HepG2 (cell line): ENCODE results near the gene SLCO4A1. TPM values are rescaled to one million over a fixed set of nuclear protein-coding genes. Genes with fewer than 3 reads are reported as not detected.

Experiments used
- ATAC-seq: fragments of 200-7000 bp; cut with Tn5 transposase; 3 replicates; pipeline ENCODE4 v1.9.1; 2020; ENCODE audit warnings: mild to moderate bottlenecking, moderate library complexity
- BruUV-seq: library from RNA; stranded (reverse); fragments of 400-500 nt; replicated peaks from 2 replicates; lab custom pipeline; 2021; lab: Mats Ljungman, UMichigan
- CTCF ChIA-PET: fragments of 300-600 bp; formaldehyde crosslinking; extraction: SDS; loops from one replicate; lab custom pipeline; 2021; ENCODE audit warnings: low total read pairs, inconsistent platforms, low intra/inter-chr PET ratio; lab: Yijun Ruan, JAX
- POLR2A ChIA-PET: fragments of 350-600 bp; sonication (Branson Sonifier 250); formaldehyde crosslinking; loops from one replicate; lab custom pipeline; 2020; ENCODE audit warnings: antibody characterized with exemption, inconsistent platforms; lab: Yijun Ruan, JAX
- DNase-seq: peaks from one replicate; pipeline ENCODE4 v3.0.0-alpha.2; 2015; ENCODE audit warnings: low spot score
- FAIRE-seq: peaks from 3 replicates; lab custom pipeline; 2011; peaks lifted over from hg19 to GRCh38; lab: Jason Lieb, UNC
- H2AFZ ChIP-seq: one replicate; pipeline ENCODE4 v1.6.1; 2011; ENCODE audit warnings: low read length, inconsistent platforms
- H3K27ac ChIP-seq: fragments of 300-600 bp; 3 replicates; pipeline ENCODE4 v1.8.0; 2011; ENCODE audit warnings: mixed run types, mild to moderate bottlenecking, mixed read lengths, low read length, inconsistent platforms; ENCODE audit not compliant: insufficient read depth; ENCODE audit errors: extremely low read length
- H3K27me3 ChIP-seq, 2 experiments: fragments of 200-600 bp in 1 of 2; 2 replicates in 1 of 2; 3 replicates in 1 of 2; pipeline versions ENCODE4 v1.6.0 to v1.8.0; 2011; ENCODE audit warnings: low read length in 2 of 2, mild to moderate bottlenecking in 2 of 2, moderate library complexity in 2 of 2, inconsistent platforms in 1 of 2; ENCODE audit not compliant: insufficient read depth in 2 of 2, control insufficient read depth in 1 of 2
- H3K36me3 ChIP-seq, 2 experiments: fragments of 200-600 bp in 1 of 2; replicated peaks in 1 of 2; 2 replicates in 1 of 2; 3 replicates in 1 of 2; pipeline versions ENCODE4 v1.5.1 to v1.8.0; 2011; ENCODE audit warnings: low read length in 2 of 2, inconsistent platforms in 1 of 2; ENCODE audit not compliant: insufficient read depth in 2 of 2, control insufficient read depth in 1 of 2
- H3K4me1 ChIP-seq: 2 replicates; pipeline ENCODE4 v1.5.1; 2012; ENCODE audit warnings: low read length, inconsistent platforms; ENCODE audit not compliant: insufficient read depth
- H3K4me2 ChIP-seq: 2 replicates; pipeline ENCODE4 v1.6.0; 2011; ENCODE audit warnings: low read depth, low read length, inconsistent platforms
- H3K4me3 ChIP-seq, 3 experiments: fragments of 200-600 bp in 1 of 3; sonication (generic), shearing (Covaris generic) in 1 of 3; replicated peaks in 1 of 3; 2 replicates each; pipeline ENCODE4 v1.5.1; 2011 to 2016; ENCODE audit warnings: low read length in 3 of 3, inconsistent platforms in 2 of 3, low read depth in 2 of 3, mild to moderate bottlenecking in 2 of 3, control low read depth in 1 of 3, mixed read lengths in 1 of 3; ENCODE audit not compliant: insufficient read depth in 1 of 3
- H3K79me2 ChIP-seq: one replicate; pipeline ENCODE4 v1.6.1; 2011; ENCODE audit warnings: low read length, inconsistent platforms; ENCODE audit not compliant: insufficient read depth
- H3K9ac ChIP-seq: 2 replicates; pipeline ENCODE4 v1.6.0; 2011; ENCODE audit warnings: mild to moderate bottlenecking, low read depth, low read length, inconsistent platforms; ENCODE audit not compliant: insufficient read depth
- H3K9me3 ChIP-seq: 2 replicates; pipeline ENCODE4 v1.5.1; 2012; ENCODE audit warnings: mild to moderate bottlenecking, low read length
- H4K20me1 ChIP-seq: 2 replicates; pipeline ENCODE4 v1.6.0; 2011; ENCODE audit warnings: inconsistent platforms, mild to moderate bottlenecking, low read length, moderate library complexity; ENCODE audit not compliant: insufficient read depth
- CREB1 ChIP-seq, 2 experiments: fragments of 450-650 bp in 1 of 2; IDR thresholded peaks; 2 replicates each; pipeline ENCODE4 v1.6.1; 2016 to 2017; ENCODE audit warnings: control low read depth in 1 of 2, mild to moderate bottlenecking in 1 of 2, missing compliant biosample characterization in 1 of 2, missing genetic modification characterization in 1 of 2
- HMG20A ChIP-seq: IDR thresholded peaks from 2 replicates; pipeline ENCODE4 v1.6.1; 2016; ENCODE audit warnings: borderline replicate concordance
- PHF5A ChIP-seq: IDR thresholded peaks from one replicate; pipeline ENCODE4 v1.6.1; 2018; ENCODE audit warnings: low read depth, missing genetic modification reagents; ENCODE audit not compliant: unreplicated experiment
- ZNF296 ChIP-seq: sonication (generic); formaldehyde crosslinking; conservative IDR thresholded peaks from 2 replicates; pipeline ENCODE4 v1.5.0; 2020; ENCODE audit warnings: mild to moderate bottlenecking, missing genetic modification reagents
- whole genome bisulfite sequencing: methylation state at CpG from one replicate; pipeline ENCODE4 v1.1.6; 2017; ENCODE audit warnings: low lambda C conversion rate; 5-methylcytosine and 5-hydroxymethylcytosine counted together
- in situ Hi-C: cut with HindIII; loops from 2 replicates; pipeline ENCODE4 v1.10.0; 2017; ENCODE audit warnings: low pct_unique_long_range_greater_than_20kb; ENCODE audit not compliant: extremely low pct_ligation_motif_present
- intact Hi-C: fragments of 100-400 bp; cut with micrococcal nuclease; formaldehyde crosslinking; loops from one replicate; pipeline ENCODE4 v1.10.0; 2022; ENCODE audit not compliant: unreplicated experiment
- polyA plus RNA-seq, 8 experiments: library from polyadenylated mRNA; depleted of rRNA in 3 of 8; stranded (reverse) in 7 of 8; unstranded in 1 of 8; fragments of >200 nt; fragmentation: Illumina TruSeq in 4 of 8; extraction: Trizol in 4 of 8; gene quantifications; 2 replicates each; pipeline versions ENCODE4 v1.2.1 to v1.2.3, GENCODE V29; 2011 to 2016; ENCODE audit warnings: low read depth in 4 of 8, missing spikeins in 1 of 8, mixed read lengths in 1 of 8; ENCODE audit not compliant: insufficient read depth in 1 of 8
- total RNA-seq, 5 experiments: library from RNA; depleted of rRNA; stranded (reverse); fragments of >200 nt; fragmentation: Illumina TruSeq; extraction: Trizol; gene quantifications; 2 replicates each; pipeline ENCODE4 v1.2.3, GENCODE V29; 2016; ENCODE audit warnings: low read depth in 1 of 5
- TF ChIP-seq, protein P1 (sequence below): sonication (generic); formaldehyde crosslinking; conservative IDR thresholded peaks from 2 replicates; pipeline ENCODE4 v1.8.0; 2022; ENCODE audit warnings: missing genetic modification reagents
- TF ChIP-seq, protein P2 (sequence below): sonication (generic); formaldehyde crosslinking; IDR thresholded peaks from 2 replicates; pipeline ENCODE4 v1.9.0; 2022; ENCODE audit warnings: missing genetic modification reagents, mild to moderate bottlenecking, borderline replicate concordance

Gene SLCO4A1
- total and polyA plus RNA-seq, 2 of the 13 experiments (the other 11 are each of a cell fraction or from before 2014, with no cell fraction given): 55.5 to 112 TPM

DNA sequence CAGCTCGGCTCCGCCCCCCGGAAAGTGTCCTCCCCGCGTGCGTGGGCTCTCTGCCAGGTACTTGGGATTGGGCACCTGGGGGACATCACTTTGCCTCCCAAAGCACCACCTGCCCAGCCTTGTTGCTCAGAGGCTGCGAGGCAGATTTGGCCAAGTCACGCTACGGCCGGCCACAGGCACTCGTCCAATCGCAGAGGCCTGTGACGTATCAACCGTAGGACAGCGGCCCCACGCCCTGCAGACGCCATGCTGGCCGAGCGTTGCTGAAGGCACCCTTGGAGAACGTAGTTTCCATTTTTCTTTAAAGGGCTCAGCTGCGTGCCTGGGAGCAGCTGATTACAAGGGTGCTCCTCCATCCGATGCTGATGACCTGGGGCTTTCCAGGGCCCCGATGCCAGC is 69.4 kb downstream of the SLCO4A1 start (continued):
- TF ChIP-seq CREB1 (IDR thresholded peaks at IDR 0.05): peak; percentile 42; the same call in 1 of the 2 replicates
- TF ChIP-seq CREB1 (CRISPR knock-in tag; IDR thresholded peaks at IDR 0.05): no peak

DNA sequence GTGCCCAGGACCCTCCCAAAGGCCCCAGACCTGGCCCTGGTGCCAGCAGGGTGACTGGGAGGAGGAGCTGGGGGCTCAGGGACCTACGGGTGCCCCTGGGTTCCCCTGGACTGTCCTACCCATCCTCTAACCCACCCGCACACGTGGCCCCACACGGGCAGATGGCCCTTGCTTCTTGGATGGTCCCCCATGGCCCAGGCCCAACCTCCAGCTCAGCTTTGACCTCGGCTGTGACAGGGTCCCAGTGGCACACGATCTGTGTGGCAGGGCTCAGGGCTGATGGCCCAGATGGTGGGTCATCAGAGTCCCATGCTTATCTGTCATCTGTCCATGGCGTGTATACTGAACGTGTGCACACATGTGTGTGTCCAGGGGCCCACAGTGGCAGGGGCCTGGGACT is 70.3 kb downstream of the SLCO4A1 start:
- in situ Hi-C loops: no loop called here
- intact Hi-C loops: no loop called here
- DNase-seq (no peak), FAIRE-seq (no peak), ATAC-seq (no peak)
- WGBS: 3% methylated on average over 4 of the region's 8 CpGs
- H3K9me3 ChIP-seq: no peaks in the 10 kb centered on the region
- H3K4me3 ChIP-seq: no peak overlapping the region
- no peaks in the 10 kb centered on the region for H3K4me1 ChIP-seq
- no peaks in the 10 kb centered on the region for H3K36me3 ChIP-seq
- H4K20me1 ChIP-seq: peaks cover 8% of the 10 kb centered on the region; the same call in 1 of the 2 replicates
- no TSS peak for BruUV-seq
- no peak overlapping the region for H2AFZ ChIP-seq
- peaks cover 55 to 91% of the 10 kb centered on the region in 2 experiments for H3K27me3 ChIP-seq
- CTCF ChIA-PET: no interaction called here
- POLR2A ChIA-PET: no interaction called here
- TF ChIP-seq HMG20A (CRISPR knock-in tag): no peak
- TF ChIP-seq, protein P1, sequence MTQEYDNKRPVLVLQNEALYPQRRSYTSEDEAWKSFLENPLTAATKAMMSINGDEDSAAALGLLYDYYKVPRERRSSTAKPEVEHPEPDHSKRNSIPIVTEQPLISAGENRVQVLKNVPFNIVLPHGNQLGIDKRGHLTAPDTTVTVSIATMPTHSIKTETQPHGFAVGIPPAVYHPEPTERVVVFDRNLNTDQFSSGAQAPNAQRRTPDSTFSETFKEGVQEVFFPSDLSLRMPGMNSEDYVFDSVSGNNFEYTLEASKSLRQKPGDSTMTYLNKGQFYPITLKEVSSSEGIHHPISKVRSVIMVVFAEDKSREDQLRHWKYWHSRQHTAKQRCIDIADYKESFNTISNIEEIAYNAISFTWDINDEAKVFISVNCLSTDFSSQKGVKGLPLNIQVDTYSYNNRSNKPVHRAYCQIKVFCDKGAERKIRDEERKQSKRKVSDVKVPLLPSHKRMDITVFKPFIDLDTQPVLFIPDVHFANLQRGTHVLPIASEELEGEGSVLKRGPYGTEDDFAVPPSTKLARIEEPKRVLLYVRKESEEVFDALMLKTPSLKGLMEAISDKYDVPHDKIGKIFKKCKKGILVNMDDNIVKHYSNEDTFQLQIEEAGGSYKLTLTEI (CRISPR knock-in tag): no peak
- TF ChIP-seq PHF5A (CRISPR knock-in tag): no peak
- 0 out of 2 replicates have a peak, but pooled peaks have one; percentile 28 for TF ChIP-seq ZNF296 (CRISPR knock-in tag)
- TF ChIP-seq, protein P2, sequence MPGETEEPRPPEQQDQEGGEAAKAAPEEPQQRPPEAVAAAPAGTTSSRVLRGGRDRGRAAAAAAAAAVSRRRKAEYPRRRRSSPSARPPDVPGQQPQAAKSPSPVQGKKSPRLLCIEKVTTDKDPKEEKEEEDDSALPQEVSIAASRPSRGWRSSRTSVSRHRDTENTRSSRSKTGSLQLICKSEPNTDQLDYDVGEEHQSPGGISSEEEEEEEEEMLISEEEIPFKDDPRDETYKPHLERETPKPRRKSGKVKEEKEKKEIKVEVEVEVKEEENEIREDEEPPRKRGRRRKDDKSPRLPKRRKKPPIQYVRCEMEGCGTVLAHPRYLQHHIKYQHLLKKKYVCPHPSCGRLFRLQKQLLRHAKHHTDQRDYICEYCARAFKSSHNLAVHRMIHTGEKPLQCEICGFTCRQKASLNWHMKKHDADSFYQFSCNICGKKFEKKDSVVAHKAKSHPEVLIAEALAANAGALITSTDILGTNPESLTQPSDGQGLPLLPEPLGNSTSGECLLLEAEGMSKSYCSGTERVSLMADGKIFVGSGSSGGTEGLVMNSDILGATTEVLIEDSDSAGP (CRISPR knock-in tag): 0 out of 2 replicates have a peak, but pooled peaks have one; percentile 28
- H3K9ac ChIP-seq: no peak overlapping the region
- H3K4me2 ChIP-seq: no peak overlapping the region
- no peak overlapping the region for H3K27ac ChIP-seq
- H3K79me2 ChIP-seq: no peaks in the 10 kb centered on the region
